OCI-LY1 (cell line): ENCODE results near the gene NUP93.

Experiments used
- H2AFZ ChIP-seq: fragments of 200-600 bp; sonication (generic), shearing (Covaris generic); 2 replicates; pipeline ENCODE4 v1.6.0; 2014; ENCODE audit warnings: antibody characterized with exemption, mild to moderate bottlenecking, low read length
- H3F3A ChIP-seq: fragments of 200-600 bp; sonication (generic), shearing (Covaris generic); 2 replicates; pipeline ENCODE4 v1.6.0; 2014; ENCODE audit warnings: mild to moderate bottlenecking, antibody characterized with exemption, low read length, moderate library complexity; ENCODE audit not compliant: insufficient read depth
- H3K27ac ChIP-seq: fragments of 200-600 bp; sonication (generic); 2 replicates; pipeline ENCODE4 v1.5.1; 2014; ENCODE audit warnings: low read length, mixed run types, mild to moderate bottlenecking, low read depth; ENCODE audit not compliant: poor library complexity, severe bottlenecking
- H3K27me3 ChIP-seq: fragments of 200-600 bp; sonication (generic); 2 replicates; pipeline ENCODE4 v1.6.0; 2014; ENCODE audit warnings: antibody characterized with exemption, mild to moderate bottlenecking, low read length, moderate library complexity; ENCODE audit not compliant: insufficient read depth
- H3K36me3 ChIP-seq: fragments of 200-600 bp; sonication (generic); 2 replicates; pipeline ENCODE4 v1.6.1; 2014; ENCODE audit warnings: mild to moderate bottlenecking, antibody characterized with exemption, low read length, moderate library complexity, mixed read lengths; ENCODE audit not compliant: insufficient read depth
- H3K4me1 ChIP-seq: fragments of 200-600 bp; sonication (generic); 2 replicates; pipeline ENCODE4 v1.5.1; 2014; ENCODE audit warnings: mild to moderate bottlenecking, low read length, moderate library complexity; ENCODE audit not compliant: insufficient read depth, severe bottlenecking
- H3K4me2 ChIP-seq: fragments of 200-600 bp; sonication (generic), shearing (Covaris generic); 2 replicates; pipeline ENCODE4 v1.6.1; 2014; ENCODE audit warnings: low read length
- H3K4me3 ChIP-seq: fragments of 200-600 bp; sonication (generic); 2 replicates; pipeline ENCODE4 v1.5.1; 2014; ENCODE audit warnings: low read length, low read depth, mild to moderate bottlenecking, mixed read lengths; ENCODE audit not compliant: poor library complexity, severe bottlenecking
- H3K79me2 ChIP-seq: fragments of 200-600 bp; shearing (Covaris generic); 2 replicates; pipeline ENCODE4 v1.6.1; 2016; ENCODE audit warnings: mixed run types, low read length, mixed read lengths; ENCODE audit not compliant: insufficient read depth
- H3K9ac ChIP-seq: fragments of 200-600 bp; sonication (generic), shearing (Covaris generic); 2 replicates; pipeline ENCODE4 v1.6.1; 2014; ENCODE audit warnings: mild to moderate bottlenecking, low read length, mixed read lengths
- H3K9me2 ChIP-seq: fragments of 200-600 bp; sonication (generic), shearing (Covaris generic); 2 replicates; pipeline ENCODE4 v1.6.1; 2014; ENCODE audit warnings: low read depth, mild to moderate bottlenecking, low read length, mixed read lengths
- H3K9me3 ChIP-seq: fragments of 200-600 bp; shearing (Covaris generic); 2 replicates; pipeline ENCODE4 v1.6.1; 2014; ENCODE audit warnings: low read length, mixed read lengths
- H4K20me1 ChIP-seq: fragments of 200-600 bp; sonication (generic), shearing (Covaris generic); 2 replicates; pipeline ENCODE4 v1.6.0; 2016; ENCODE audit warnings: mild to moderate bottlenecking, low read length; ENCODE audit not compliant: insufficient read depth
- CTCF ChIP-seq: fragments of 200-600 bp; sonication (generic), shearing (Covaris generic); IDR thresholded peaks from 2 replicates; pipeline ENCODE4 v1.5.1; 2017; ENCODE audit warnings: mild to moderate bottlenecking, antibody characterized with exemption, low read length, moderate library complexity, mixed read lengths
- EZH2 ChIP-seq: fragments of 200-600 bp; sonication (generic), shearing (Covaris generic); IDR thresholded peaks from 2 replicates; pipeline ENCODE4 v1.8.0; 2017; ENCODE audit warnings: borderline replicate concordance, mixed run types, mild to moderate bottlenecking, antibody characterized with exemption, low read length, moderate library complexity, mixed read lengths

Gene NUP93

GRCh38 chr16:56835320-56835719 is 105.4 kb downstream of the NUP93 start:
- Histone ChIP-seq H3K27ac (no peak overlapping the region), H3K4me2 (no peak overlapping the region), H3K9me2 (no peaks in the 10 kb centered on the region), H4K20me1 (no peaks in the 10 kb centered on the region), H3K9me3 (no peaks in the 10 kb centered on the region), H3K27me3 (no peaks in the 10 kb centered on the region), H3K4me3 (no peak overlapping the region), H3K36me3 (peaks cover 89% of the 10 kb centered on the region), H3K4me1 (no peaks in the 10 kb centered on the region), H2AFZ (no peak overlapping the region), H3F3A (no peaks in the 10 kb centered on the region), H3K79me2 (no peaks in the 10 kb centered on the region), H3K9ac (no peak overlapping the region)
- TF ChIP-seq EZH2 (no peak), CTCF (no peak)

- Histone ChIP-seq H3K4me2 (no peak overlapping the region), H3K4me3 (no peak overlapping the region), H3F3A (no peaks in the 10 kb centered on the region), H3K9me3 (no peaks in the 10 kb centered on the region), H3K9ac (no peak overlapping the region), H3K79me2 (no peaks in the 10 kb centered on the region), H3K4me1 (no peaks in the 10 kb centered on the region), H3K27me3 (no peaks in the 10 kb centered on the region), H2AFZ (no peak overlapping the region), H3K27ac (no peak overlapping the region), H3K36me3 (peaks cover 89% of the 10 kb centered on the region), H4K20me1 (no peaks in the 10 kb centered on the region), H3K9me2 (no peaks in the 10 kb centered on the region)
- no peak for TF ChIP-seq EZH2
- no peak for TF ChIP-seq CTCF
Observed at GRCh38 chr16:56836410-56837230, 106.7 kb downstream of the NUP93 start.

GRCh38 chr16:56838622-56839337 is 108.9 kb downstream of the NUP93 start:
- H3F3A ChIP-seq = no peaks in the 10 kb centered on the region
- no peak overlapping the region for H3K4me2 ChIP-seq
- no peaks in the 10 kb centered on the region for H3K4me1 ChIP-seq
- no peaks in the 10 kb centered on the region for H3K79me2 ChIP-seq
- H3K9ac ChIP-seq = no peak overlapping the region
- H3K27ac ChIP-seq = no peak overlapping the region
- no peaks in the 10 kb centered on the region for H3K27me3 ChIP-seq
- H4K20me1 ChIP-seq = no peaks in the 10 kb centered on the region
- H3K4me3 ChIP-seq = no peak overlapping the region
- TF ChIP-seq EZH2 (no peak), CTCF (no peak)
- peaks cover 89% of the 10 kb centered on the region for H3K36me3 ChIP-seq
- no peak overlapping the region for H2AFZ ChIP-seq
- H3K9me3 ChIP-seq = no peaks in the 10 kb centered on the region
- H3K9me2 ChIP-seq = no peaks in the 10 kb centered on the region
